Neural progenitor cell (in vitro differentiated cells): Measurements from ENCODE around the gene ZDHHC8. TPM values are rescaled to one million over a fixed set of nuclear protein-coding genes. Genes with fewer than 3 reads are reported as not detected.

Experiments used
- DNase-seq: peaks from one replicate; pipeline ENCODE4 v3.0.0-alpha.2; 2016; ENCODE audit warnings: low spot score
- H2AFZ ChIP-seq: fragments of 200-600 bp; sonication (generic); replicated peaks from 2 replicates; pipeline ENCODE4 v1.6.1; 2016; ENCODE audit warnings: antibody characterized with exemption
- H3F3A ChIP-seq: fragments of 200-600 bp; sonication (generic); 2 replicates; pipeline ENCODE4 v1.6.1; 2016; ENCODE audit warnings: antibody characterized with exemption, low read depth
- H3K27ac ChIP-seq: fragments of 200-600 bp; sonication (generic); 2 replicates; pipeline ENCODE4 v1.5.1; 2016; ENCODE audit warnings: mild to moderate bottlenecking
- H3K27me3 ChIP-seq: fragments of 200-600 bp; sonication (generic); 2 replicates; pipeline ENCODE4 v1.6.1; 2016; ENCODE audit warnings: mild to moderate bottlenecking, moderate library complexity
- H3K36me3 ChIP-seq: fragments of 200-600 bp; sonication (generic); 2 replicates; pipeline ENCODE4 v1.5.1; 2016
- H3K4me1 ChIP-seq: fragments of 200-600 bp; sonication (generic); 2 replicates; pipeline ENCODE4 v1.6.1; 2016; ENCODE audit warnings: mixed run types
- H3K4me2 ChIP-seq: fragments of 200-600 bp; sonication (generic); 2 replicates; pipeline ENCODE4 v1.6.1; 2016
- H3K4me3 ChIP-seq: fragments of 200-600 bp; sonication (generic); 2 replicates; pipeline ENCODE4 v1.5.1; 2016
- H3K79me2 ChIP-seq: fragments of 200-600 bp; sonication (generic); 2 replicates; pipeline ENCODE4 v1.6.1; 2016; ENCODE audit warnings: low read depth
- H3K9ac ChIP-seq: fragments of 200-600 bp; sonication (generic); 2 replicates; pipeline ENCODE4 v1.6.1; 2016
- H3K9me3 ChIP-seq: fragments of 200-600 bp; sonication (generic); 2 replicates; pipeline ENCODE4 v1.5.1; 2016; ENCODE audit warnings: low read depth
- H4K20me1 ChIP-seq: fragments of 200-600 bp; sonication (generic); 2 replicates; pipeline ENCODE4 v1.6.1; 2016; ENCODE audit warnings: low read depth
- H3K27ac Mint-ChIP-seq: 3 replicates; pipeline ENCODE4 v1.8.0; 2021; ENCODE audit warnings: mixed read lengths
- H3K27me3 Mint-ChIP-seq: 2 replicates; pipeline ENCODE4 v1.8.0; 2022; ENCODE audit warnings: low read depth, mild to moderate bottlenecking, inconsistent platforms, moderate library complexity, mixed read lengths; ENCODE audit not compliant: insufficient read depth
- H3K36me3 Mint-ChIP-seq: 3 replicates; pipeline ENCODE4 v1.8.0; 2021; ENCODE audit warnings: mixed read lengths
- H3K4me1 Mint-ChIP-seq: 3 replicates; pipeline ENCODE4 v1.8.0; 2021; ENCODE audit warnings: mixed read lengths
- H3K4me3 Mint-ChIP-seq: 3 replicates; pipeline ENCODE4 v1.8.0; 2021; ENCODE audit warnings: mild to moderate bottlenecking, moderate library complexity, mixed read lengths
- H3K9me3 Mint-ChIP-seq: 3 replicates; pipeline ENCODE4 v1.8.0; 2020; ENCODE audit warnings: mixed read lengths
- CTCF ChIP-seq: fragments of 200-600 bp; sonication (generic); IDR thresholded peaks from 2 replicates; pipeline ENCODE4 v1.5.1; 2017; ENCODE audit warnings: antibody characterized with exemption, mild to moderate bottlenecking
- EZH2 ChIP-seq: fragments of 200-600 bp; sonication (generic); IDR thresholded peaks from 2 replicates; pipeline ENCODE4 v1.6.1; 2017; ENCODE audit warnings: antibody characterized with exemption, mild to moderate bottlenecking, moderate library complexity
- EZH2phosphoT487 ChIP-seq: fragments of 200-600 bp; sonication (generic); IDR thresholded peaks from 2 replicates; pipeline ENCODE4 v1.6.1; 2017; ENCODE audit warnings: antibody characterized with exemption
- total RNA-seq: library from RNA; depleted of rRNA; stranded (reverse); fragments of >200 nt; gene quantifications from 2 replicates; pipeline ENCODE4 v1.2.3, GENCODE V29; 2015; ENCODE audit warnings: low replicate concordance

Gene ZDHHC8
- total RNA-seq, 1 donor from 2014 or later: 7.1 TPM

- H3K4me1 ChIP-seq: no peaks in the 10 kb centered on the region
- H3K4me1 Mint-ChIP-seq: peaks cover 8% of the 10 kb centered on the region
- DNase-seq: no peak
- no peak overlapping the region for H3K4me3 Mint-ChIP-seq
- H3K36me3 Mint-ChIP-seq: no peaks in the 10 kb centered on the region
- H3K9me3 Mint-ChIP-seq: no peaks in the 10 kb centered on the region
- no peaks in the 10 kb centered on the region for H3K9me3 ChIP-seq
- no peaks in the 10 kb centered on the region for H3F3A ChIP-seq
- no peak overlapping the region for H3K4me2 ChIP-seq
- TF ChIP-seq EZH2phosphoT487 (no peak), CTCF (no peak), EZH2 (no peak)
- no peaks in the 10 kb centered on the region for H3K27me3 ChIP-seq
- H4K20me1 ChIP-seq: no peaks in the 10 kb centered on the region
- no peak overlapping the region for H3K27ac ChIP-seq
- no peaks in the 10 kb centered on the region for H3K36me3 ChIP-seq
- H3K27ac Mint-ChIP-seq: no peak overlapping the region
- no peak overlapping the region for H3K9ac ChIP-seq
- H3K79me2 ChIP-seq: no peaks in the 10 kb centered on the region
- H2AFZ ChIP-seq: no peak overlapping the region
- H3K4me3 ChIP-seq: no peak overlapping the region
- peaks cover 6% of the 10 kb centered on the region for H3K27me3 Mint-ChIP-seq
Observed at GRCh38 chr22:20178915-20179227, 47.3 kb downstream of the ZDHHC8 start.

GRCh38 chr22:20179455-20180244 is 48.0 kb downstream of the ZDHHC8 start:
- H3K4me3 Mint-ChIP-seq: no peak overlapping the region
- Histone ChIP-seq H4K20me1 (no peaks in the 10 kb centered on the region), H3K79me2 (no peaks in the 10 kb centered on the region), H3F3A (no peaks in the 10 kb centered on the region), H3K27ac (no peak overlapping the region), H3K4me2 (no peak overlapping the region), H3K27me3 (no peaks in the 10 kb centered on the region), H3K4me1 (no peaks in the 10 kb centered on the region), H3K9ac (no peak overlapping the region), H2AFZ (no peak overlapping the region), H3K9me3 (no peaks in the 10 kb centered on the region), H3K4me3 (no peak overlapping the region), H3K36me3 (no peaks in the 10 kb centered on the region)
- no peak for TF ChIP-seq EZH2phosphoT487
- TF ChIP-seq CTCF: no peak
- TF ChIP-seq EZH2: no peak
- peak overlapping the region; percentile 42 for H3K27ac Mint-ChIP-seq
- H3K4me1 Mint-ChIP-seq: peaks cover 4% of the 10 kb centered on the region
- peaks cover 6% of the 10 kb centered on the region for H3K27me3 Mint-ChIP-seq
- no peaks in the 10 kb centered on the region for H3K9me3 Mint-ChIP-seq
- no peak for DNase-seq
- no peaks in the 10 kb centered on the region for H3K36me3 Mint-ChIP-seq

- H3K79me2 ChIP-seq: no peaks in the 10 kb centered on the region
- Mint-ChIP-seq H3K27ac (peak overlapping the region; percentile 42), H3K9me3 (no peaks in the 10 kb centered on the region), H3K36me3 (no peaks in the 10 kb centered on the region), H3K4me1 (peaks cover 4% of the 10 kb centered on the region), H3K27me3 (peaks cover 6% of the 10 kb centered on the region), H3K4me3 (no peak overlapping the region)
- no peaks in the 10 kb centered on the region for H3K9me3 ChIP-seq
- no peak overlapping the region for H2AFZ ChIP-seq
- TF ChIP-seq CTCF (peak; percentile 57), EZH2phosphoT487 (no peak)
- H3K4me3 ChIP-seq: no peak overlapping the region
- no peak overlapping the region for H3K27ac ChIP-seq
- H3K27me3 ChIP-seq: no peaks in the 10 kb centered on the region
- H3K4me2 ChIP-seq: no peak overlapping the region
- H3K9ac ChIP-seq: no peak overlapping the region
- H3K36me3 ChIP-seq: no peaks in the 10 kb centered on the region
- H3K4me1 ChIP-seq: no peaks in the 10 kb centered on the region
- H4K20me1 ChIP-seq: no peaks in the 10 kb centered on the region
- DNase-seq: peak; percentile 49
- no peaks in the 10 kb centered on the region for H3F3A ChIP-seq
Observed at GRCh38 chr22:20180245-20180630, 48.6 kb downstream of the ZDHHC8 start.
